GM12878 (cell line): ENCODE data around the gene ELFN2. TPM values are rescaled to one million over a fixed set of nuclear protein-coding genes. Genes with fewer than 3 reads are reported as not detected.

Experiments
- ATAC-seq: fragments of 200-7000 bp; cut with Tn5 transposase; 3 replicates; pipeline ENCODE4 v1.9.1; 2020; ENCODE audit warnings: mild to moderate bottlenecking, moderate library complexity
- BruUV-seq: library from RNA; stranded (reverse); fragments of 400-500 nt; replicated peaks from 2 replicates; lab custom pipeline; 2021; lab: Mats Ljungman, UMichigan
- CTCF ChIA-PET: fragments of 300-600 bp; sonication (Branson Sonifier 250); formaldehyde crosslinking; extraction: SDS; loops from one replicate; lab custom pipeline; 2021; ENCODE audit warnings: inconsistent platforms; lab: Yijun Ruan, JAX
- POLR2A ChIA-PET: fragments of 350-600 bp; formaldehyde crosslinking; extraction: SDS; loops from one replicate; lab custom pipeline; 2021; ENCODE audit warnings: inconsistent platforms; lab: Charles Lee
- RAD21 ChIA-PET: fragments of 300-600 bp; sonication (Branson Sonifier 250); formaldehyde crosslinking; loops from one replicate; lab custom pipeline; 2023; ENCODE audit warnings: antibody characterized with exemption; ENCODE audit not compliant: unreplicated experiment; lab: Charles Lee
- SMC1A ChIA-PET: fragments of 300-600 bp; sonication (Branson Sonifier 250); formaldehyde crosslinking; loops from one replicate; lab custom pipeline; 2023; ENCODE audit not compliant: unreplicated experiment, uncharacterized antibody; lab: Charles Lee
- DNase-seq: peaks from one replicate; pipeline ENCODE4 v3.0.0-alpha.2; 2011; ENCODE audit warnings: low read depth, low spot score
- FAIRE-seq: peaks from 3 replicates; lab custom pipeline; 2011; peaks lifted over from hg19 to GRCh38; lab: Jason Lieb, UNC
- H2AFZ ChIP-seq: 2 replicates; pipeline ENCODE4 v1.6.0; 2011; ENCODE audit warnings: low read depth, low read length, control low read depth; ENCODE audit not compliant: control insufficient read depth
- H3K27ac ChIP-seq: 2 replicates; pipeline ENCODE4 v1.5.1; 2011; ENCODE audit warnings: control low read depth; ENCODE audit not compliant: control insufficient read depth, insufficient read depth
- H3K27me3 ChIP-seq, 2 experiments: replicated peaks in 1 of 2; 2 replicates each; pipeline versions ENCODE4 v1.6.0 to v1.6.1; 2011; ENCODE audit warnings: low read length in 1 of 2; ENCODE audit not compliant: control insufficient read depth in 2 of 2, insufficient read depth in 2 of 2
- H3K36me3 ChIP-seq, 2 experiments: 2 replicates each; pipeline ENCODE4 v1.5.1; 2011; ENCODE audit warnings: low read length in 1 of 2; ENCODE audit not compliant: control insufficient read depth in 2 of 2, insufficient read depth in 2 of 2
- H3K4me1 ChIP-seq: 2 replicates; pipeline ENCODE4 v1.6.1; 2011; ENCODE audit warnings: mild to moderate bottlenecking, low read length, moderate library complexity, mixed read lengths; ENCODE audit not compliant: control insufficient read depth, insufficient read depth
- H3K4me2 ChIP-seq: 2 replicates; pipeline ENCODE4 v1.6.0; 2011; ENCODE audit warnings: control low read depth; ENCODE audit not compliant: control insufficient read depth, insufficient read depth
- H3K4me3 ChIP-seq: fragments of 200-600 bp; sonication (generic); 2 replicates; pipeline ENCODE4 v1.5.1; 2016
- H3K79me2 ChIP-seq: 2 replicates; pipeline ENCODE4 v1.6.0; 2011; ENCODE audit warnings: low read length; ENCODE audit not compliant: control insufficient read depth, insufficient read depth
- H3K9ac ChIP-seq: 2 replicates; pipeline ENCODE4 v1.8.0; 2011; ENCODE audit warnings: low read length, control low read depth, mixed read lengths; ENCODE audit not compliant: control insufficient read depth, insufficient read depth
- H3K9me3 ChIP-seq: replicated peaks from 3 replicates; pipeline ENCODE4 v1.5.1; 2011; ENCODE audit warnings: mild to moderate bottlenecking, low read length; ENCODE audit not compliant: control insufficient read depth, insufficient read depth
- H4K20me1 ChIP-seq: 2 replicates; pipeline ENCODE4 v1.6.0; 2011; ENCODE audit not compliant: control insufficient read depth, insufficient read depth
- CHD2 ChIP-seq: IDR thresholded peaks from 2 replicates; pipeline ENCODE4 v1.6.1; 2011; ENCODE audit warnings: low read depth, low read length, improper control_type of control experiment, borderline replicate concordance
- PKNOX1 ChIP-seq: fragments of 450-650 bp; IDR thresholded peaks from 2 replicates; pipeline ENCODE4 v1.6.1; 2016; ENCODE audit warnings: mild to moderate bottlenecking
- PML ChIP-seq: IDR thresholded peaks from 2 replicates; pipeline ENCODE4 v1.6.1; 2012; ENCODE audit warnings: low read length, inconsistent platforms
- RAD21 ChIP-seq: IDR thresholded peaks from 2 replicates; pipeline ENCODE4 v1.6.1; 2011; ENCODE audit warnings: mild to moderate bottlenecking, low read depth, low read length, moderate library complexity; ENCODE audit not compliant: insufficient read depth
- RAD51 ChIP-seq: fragments of 450-650 bp; IDR thresholded peaks from 2 replicates; pipeline ENCODE4 v1.6.1; 2016; ENCODE audit warnings: moderate library complexity, mild to moderate bottlenecking, inconsistent platforms
- SMC3 ChIP-seq: IDR thresholded peaks from 2 replicates; pipeline ENCODE4 v1.6.1; 2011; ENCODE audit warnings: low read length, improper control_type of control experiment, borderline replicate concordance
- WGBS: methylation state at CpG from one replicate; pipeline ENCODE4 v1.1.6; 2016; ENCODE audit warnings: low lambda C conversion rate; ENCODE audit not compliant: insufficient replicate concordance, insufficient coverage; ENCODE audit errors: missing lambda C conversion rate; 5-methylcytosine and 5-hydroxymethylcytosine counted together
- in situ Hi-C: fragments of 300-500 bp; cut with MboI; formaldehyde crosslinking; loops from 9 replicates; pipeline ENCODE4 v1.14.3; 2018; ENCODE audit warnings: mixed read lengths
- intact Hi-C: fragments of 100-400 bp; cut with micrococcal nuclease; formaldehyde crosslinking; loops from one replicate; pipeline ENCODE4 v1.14.2; 2022; ENCODE audit not compliant: unreplicated experiment
- polyA plus RNA-seq, 11 experiments: library from polyadenylated mRNA; depleted of rRNA in 4 of 11; unstranded in 6 of 11; stranded (reverse) in 5 of 11; fragments of >200 nt; fragmentation: Nextera tagmentation in 4 of 11; fragmentation: Illumina TruSeq in 1 of 11; extraction: Ambion mirVana in 4 of 11; extraction: Trizol in 1 of 11; gene quantifications; 1 replicate in 1 of 11; 2 replicates in 10 of 11; pipeline versions ENCODE4 v1.2.1 to v1.2.3, GENCODE V29; 2011 to 2016; ENCODE audit warnings: inconsistent platforms in 2 of 11, missing spikeins in 2 of 11, low read depth in 1 of 11
- total RNA-seq, 4 experiments: library from RNA; depleted of rRNA in 3 of 4; stranded (reverse); fragments of >200 nt in 3 of 4; fragmentation: Illumina TruSeq in 1 of 4; extraction: Trizol in 1 of 4; gene quantifications; 2 replicates each; pipeline versions ENCODE4 v1.2.1 to v1.2.3, GENCODE V29; 2013 to 2021
- TF ChIP-seq, protein P1 (sequence below): IDR thresholded peaks from 2 replicates; pipeline ENCODE4 v1.6.1; 2012; ENCODE audit warnings: low read depth, low read length, improper control_type of control experiment
- TF ChIP-seq, protein P2 (sequence below), 3 experiments: IDR thresholded peaks in 2 of 3; conservative IDR thresholded peaks in 1 of 3; 2 replicates each; pipeline ENCODE4 v1.5.1; 2011; ENCODE audit warnings: low read depth in 3 of 3, low read length in 3 of 3, mild to moderate bottlenecking in 3 of 3, control low read depth in 2 of 3, moderate library complexity in 2 of 3, inconsistent platforms in 1 of 3, mixed read lengths in 1 of 3; ENCODE audit not compliant: control insufficient read depth in 2 of 3, insufficient read depth in 1 of 3; ENCODE audit errors: extremely low read depth in 1 of 3

ELFN2 gene
- total and polyA plus RNA-seq, 10 of the 15 experiments (the other 5 are each of a cell fraction or from before 2014, with no cell fraction given): 0.03 to 0.05 TPM; not detected in 8

DNA sequence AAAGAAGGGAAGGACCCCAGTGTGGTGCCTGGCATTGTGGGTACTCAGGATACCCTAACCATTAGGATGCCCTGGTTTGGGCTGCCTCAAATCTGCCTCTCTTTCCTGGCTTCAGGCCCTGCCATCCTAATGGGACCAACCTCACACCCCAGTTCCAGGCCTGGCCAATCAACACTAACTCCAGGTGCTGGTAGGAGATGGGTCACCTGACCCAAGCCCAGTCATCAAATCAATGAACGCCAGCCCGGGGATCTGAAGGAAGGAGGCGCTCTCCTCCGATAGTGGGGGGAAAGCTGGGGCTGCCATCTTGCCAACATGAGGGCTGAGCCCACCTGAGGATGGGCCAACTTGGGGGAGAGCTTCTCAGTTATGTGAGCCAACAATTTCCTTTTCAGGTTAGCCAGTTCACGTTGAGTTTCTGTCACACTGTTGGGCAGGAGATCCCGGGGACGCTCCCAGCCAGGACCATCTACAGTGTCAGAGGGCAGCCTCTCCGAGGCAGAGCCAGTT, 46.2 kb upstream of the ELFN2 start:
- Histone ChIP-seq H3K4me2 (no peak overlapping the region), H3K27me3 (no peaks in the 10 kb centered on the region), H3K4me3 (no peak overlapping the region), H4K20me1 (no peaks in the 10 kb centered on the region), H3K9me3 (no peaks in the 10 kb centered on the region), H3K9ac (no peak overlapping the region), H3K36me3 (peaks cover 14 to 16% of the 10 kb centered on the region in 2 experiments; a peak in 3 of 4 replicates), H3K27ac (no peak overlapping the region), H3K4me1 (no peaks in the 10 kb centered on the region), H3K79me2 (no peaks in the 10 kb centered on the region), H2AFZ (no peak overlapping the region)
- SMC1A ChIA-PET: interaction anchor here (0.9 to 2.0 kb wide), 7 partner anchors 9 to 206 kb away, joined by 3 to 15 read pairs (median 6); partner anchors contain the start of gene MFNG
- TF ChIP-seq, protein P1, sequence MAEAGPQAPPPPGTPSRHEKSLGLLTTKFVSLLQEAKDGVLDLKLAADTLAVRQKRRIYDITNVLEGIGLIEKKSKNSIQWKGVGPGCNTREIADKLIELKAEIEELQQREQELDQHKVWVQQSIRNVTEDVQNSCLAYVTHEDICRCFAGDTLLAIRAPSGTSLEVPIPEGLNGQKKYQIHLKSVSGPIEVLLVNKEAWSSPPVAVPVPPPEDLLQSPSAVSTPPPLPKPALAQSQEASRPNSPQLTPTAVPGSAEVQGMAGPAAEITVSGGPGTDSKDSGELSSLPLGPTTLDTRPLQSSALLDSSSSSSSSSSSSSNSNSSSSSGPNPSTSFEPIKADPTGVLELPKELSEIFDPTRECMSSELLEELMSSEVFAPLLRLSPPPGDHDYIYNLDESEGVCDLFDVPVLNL: no peak
- TF ChIP-seq PML: no peak
- no peak for TF ChIP-seq RAD51
- no TSS peak for BruUV-seq
- 90% methylated on average over 8 of the region's 8 CpGs for WGBS
- CTCF ChIA-PET: interaction anchor here (0.9 to 4.4 kb wide), 11 partner anchors 9 to 159 kb away, joined by 3 to 75 read pairs (median 4); no protein-coding TSS in a partner anchor
- POLR2A ChIA-PET: no interaction called here
- DNase-seq: no peak
- intact Hi-C loops (no loop called here), in situ Hi-C loops (no loop called here)
- no peak for ATAC-seq
- FAIRE-seq: no peak
- RAD21 ChIA-PET: interaction anchor here (1.8 kb wide), 1 partner anchor 93 kb away, joined by 22 read pairs; no protein-coding TSS in a partner anchor

GRCh38 chr22:37472418-37473006, 45.2 kb upstream of the ELFN2 start:
- SMC1A ChIA-PET: interaction anchor here (0.8 to 2.0 kb wide), 11 partner anchors 8 to 205 kb away, joined by 3 to 15 read pairs (median 4); partner anchors contain the start of gene MFNG
- no TSS peak for BruUV-seq
- RAD21 ChIA-PET: interaction anchor here (0.7 to 2.0 kb wide), 8 partner anchors 11 to 217 kb away, joined by 3 to 22 read pairs (median 3); no protein-coding TSS in a partner anchor
- Histone ChIP-seq H3K27ac (no peak overlapping the region), H2AFZ (no peak overlapping the region), H3K4me2 (no peak overlapping the region), H3K9ac (no peak overlapping the region), H3K9me3 (no peaks in the 10 kb centered on the region), H3K27me3 (no peaks in the 10 kb centered on the region), H3K4me1 (no peaks in the 10 kb centered on the region), H3K4me3 (no peak overlapping the region), H4K20me1 (no peaks in the 10 kb centered on the region; the same call in 1 of the 2 replicates), H3K79me2 (no peaks in the 10 kb centered on the region), H3K36me3 (peaks cover 11 to 12% of the 10 kb centered on the region in 2 experiments; a peak in 3 of 4 replicates)
- FAIRE-seq: no peak
- intact Hi-C loops: no loop called here
- CTCF ChIA-PET: interaction anchor here (0.5 to 4.4 kb wide), 30 partner anchors 9 to 493 kb away, joined by 3 to 75 read pairs (median 4); partner anchors contain the start of genes LGALS2, MFNG and RAC2
- DNase-seq: no peak
- peak; percentile 74 for ATAC-seq
- POLR2A ChIA-PET: no interaction called here
- TF ChIP-seq PKNOX1 (no peak), SMC3 (peak; percentile 57; the same call in 1 of the 2 replicates), RAD21 (0 out of 2 replicates have a peak, but pooled peaks have one; percentile 23), CHD2 (0 out of 2 replicates have a peak, but pooled peaks have one; percentile 27)
- TF ChIP-seq, protein P2, sequence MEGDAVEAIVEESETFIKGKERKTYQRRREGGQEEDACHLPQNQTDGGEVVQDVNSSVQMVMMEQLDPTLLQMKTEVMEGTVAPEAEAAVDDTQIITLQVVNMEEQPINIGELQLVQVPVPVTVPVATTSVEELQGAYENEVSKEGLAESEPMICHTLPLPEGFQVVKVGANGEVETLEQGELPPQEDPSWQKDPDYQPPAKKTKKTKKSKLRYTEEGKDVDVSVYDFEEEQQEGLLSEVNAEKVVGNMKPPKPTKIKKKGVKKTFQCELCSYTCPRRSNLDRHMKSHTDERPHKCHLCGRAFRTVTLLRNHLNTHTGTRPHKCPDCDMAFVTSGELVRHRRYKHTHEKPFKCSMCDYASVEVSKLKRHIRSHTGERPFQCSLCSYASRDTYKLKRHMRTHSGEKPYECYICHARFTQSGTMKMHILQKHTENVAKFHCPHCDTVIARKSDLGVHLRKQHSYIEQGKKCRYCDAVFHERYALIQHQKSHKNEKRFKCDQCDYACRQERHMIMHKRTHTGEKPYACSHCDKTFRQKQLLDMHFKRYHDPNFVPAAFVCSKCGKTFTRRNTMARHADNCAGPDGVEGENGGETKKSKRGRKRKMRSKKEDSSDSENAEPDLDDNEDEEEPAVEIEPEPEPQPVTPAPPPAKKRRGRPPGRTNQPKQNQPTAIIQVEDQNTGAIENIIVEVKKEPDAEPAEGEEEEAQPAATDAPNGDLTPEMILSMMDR (IDR thresholded peaks at IDR 0.05 in 2 of 3, conservative IDR thresholded peaks at IDR 0.05 in 1 of 3; ENCODE audit: control insufficient read depth in 2 of 3, extremely low read depth in 1 of 3, insufficient read depth in 1 of 3, low read depth in 3 of 3, low read length in 3 of 3): peak; percentile 52 to 76 (median 60)
- WGBS: 49% methylated on average over 8 of the region's 8 CpGs
- in situ Hi-C loops: no loop called here
